ENCODE results near the gene MLH1.

DNA sequence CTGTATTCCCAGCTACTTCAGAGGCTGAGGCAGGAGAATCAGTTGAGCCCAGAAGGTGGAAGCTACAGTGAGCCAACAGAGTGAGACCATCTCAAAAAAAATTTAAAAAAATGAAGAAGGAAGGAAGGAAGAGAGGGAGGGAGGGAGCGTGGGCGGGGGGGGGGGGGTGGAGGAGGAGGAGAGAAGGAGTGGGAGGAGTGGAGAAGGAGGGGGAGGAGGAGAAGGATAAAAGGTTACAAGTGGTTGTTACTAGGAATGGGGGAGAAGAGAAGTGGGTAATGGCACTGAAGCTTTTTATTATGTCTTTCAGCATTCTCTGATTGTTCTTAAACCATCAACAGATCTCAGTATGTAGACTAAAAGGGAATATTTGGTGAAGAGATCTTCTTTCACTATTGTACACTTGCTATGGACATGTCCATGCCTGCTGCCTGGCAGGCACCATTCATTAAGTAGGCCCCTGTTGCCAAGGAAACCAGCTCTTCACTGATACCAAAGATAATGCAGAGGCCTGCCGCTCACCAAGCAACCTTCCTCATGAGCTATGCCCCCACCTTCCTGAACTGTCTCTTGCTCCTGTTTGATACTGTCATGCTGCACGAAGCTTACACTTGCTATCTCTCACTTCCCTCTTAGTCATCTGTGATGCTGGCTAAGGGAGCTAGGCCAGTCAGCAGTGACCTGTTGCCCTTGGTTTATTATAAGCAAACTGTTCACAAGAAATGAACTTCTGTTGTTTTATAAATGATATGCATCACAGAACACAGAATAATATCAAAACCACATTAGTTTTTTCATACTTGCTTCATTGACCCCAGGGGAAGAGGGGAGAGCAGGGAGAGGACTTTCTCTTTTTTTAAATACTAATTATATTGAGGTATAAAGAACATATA is 23.5 kb upstream of the MLH1 start:
- TF ChIP-seq, protein P1, sequence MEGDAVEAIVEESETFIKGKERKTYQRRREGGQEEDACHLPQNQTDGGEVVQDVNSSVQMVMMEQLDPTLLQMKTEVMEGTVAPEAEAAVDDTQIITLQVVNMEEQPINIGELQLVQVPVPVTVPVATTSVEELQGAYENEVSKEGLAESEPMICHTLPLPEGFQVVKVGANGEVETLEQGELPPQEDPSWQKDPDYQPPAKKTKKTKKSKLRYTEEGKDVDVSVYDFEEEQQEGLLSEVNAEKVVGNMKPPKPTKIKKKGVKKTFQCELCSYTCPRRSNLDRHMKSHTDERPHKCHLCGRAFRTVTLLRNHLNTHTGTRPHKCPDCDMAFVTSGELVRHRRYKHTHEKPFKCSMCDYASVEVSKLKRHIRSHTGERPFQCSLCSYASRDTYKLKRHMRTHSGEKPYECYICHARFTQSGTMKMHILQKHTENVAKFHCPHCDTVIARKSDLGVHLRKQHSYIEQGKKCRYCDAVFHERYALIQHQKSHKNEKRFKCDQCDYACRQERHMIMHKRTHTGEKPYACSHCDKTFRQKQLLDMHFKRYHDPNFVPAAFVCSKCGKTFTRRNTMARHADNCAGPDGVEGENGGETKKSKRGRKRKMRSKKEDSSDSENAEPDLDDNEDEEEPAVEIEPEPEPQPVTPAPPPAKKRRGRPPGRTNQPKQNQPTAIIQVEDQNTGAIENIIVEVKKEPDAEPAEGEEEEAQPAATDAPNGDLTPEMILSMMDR (conservative IDR thresholded peaks at IDR 0.05; ENCODE audit: low read length) = no peak
- no peak for TF ChIP-seq EZH2phosphoT487 (IDR thresholded peaks at IDR 0.05; ENCODE audit: borderline replicate concordance, low read depth, low read length)
